ENCODE data around the gene CSF2.

Gene CSF2

DNA sequence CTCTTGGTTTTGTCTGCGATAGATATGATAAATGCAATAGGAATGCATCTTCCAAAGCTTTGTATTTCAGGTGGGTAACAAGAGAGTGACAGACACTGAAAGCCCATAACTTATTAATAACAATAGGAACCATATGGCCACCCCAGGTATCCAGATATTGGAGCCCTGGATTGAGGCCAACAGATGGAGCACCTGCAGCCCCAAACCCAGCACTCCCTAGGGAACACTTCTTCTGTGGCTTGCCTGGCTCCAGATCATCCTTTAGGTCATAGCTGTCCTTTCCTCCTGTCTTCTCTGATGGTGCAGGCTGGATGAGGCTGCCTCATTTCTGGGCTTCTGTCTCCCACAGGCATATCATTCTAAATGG, 18.2 kb upstream of the CSF2 start:
- DNase-seq, result no peak

DNA sequence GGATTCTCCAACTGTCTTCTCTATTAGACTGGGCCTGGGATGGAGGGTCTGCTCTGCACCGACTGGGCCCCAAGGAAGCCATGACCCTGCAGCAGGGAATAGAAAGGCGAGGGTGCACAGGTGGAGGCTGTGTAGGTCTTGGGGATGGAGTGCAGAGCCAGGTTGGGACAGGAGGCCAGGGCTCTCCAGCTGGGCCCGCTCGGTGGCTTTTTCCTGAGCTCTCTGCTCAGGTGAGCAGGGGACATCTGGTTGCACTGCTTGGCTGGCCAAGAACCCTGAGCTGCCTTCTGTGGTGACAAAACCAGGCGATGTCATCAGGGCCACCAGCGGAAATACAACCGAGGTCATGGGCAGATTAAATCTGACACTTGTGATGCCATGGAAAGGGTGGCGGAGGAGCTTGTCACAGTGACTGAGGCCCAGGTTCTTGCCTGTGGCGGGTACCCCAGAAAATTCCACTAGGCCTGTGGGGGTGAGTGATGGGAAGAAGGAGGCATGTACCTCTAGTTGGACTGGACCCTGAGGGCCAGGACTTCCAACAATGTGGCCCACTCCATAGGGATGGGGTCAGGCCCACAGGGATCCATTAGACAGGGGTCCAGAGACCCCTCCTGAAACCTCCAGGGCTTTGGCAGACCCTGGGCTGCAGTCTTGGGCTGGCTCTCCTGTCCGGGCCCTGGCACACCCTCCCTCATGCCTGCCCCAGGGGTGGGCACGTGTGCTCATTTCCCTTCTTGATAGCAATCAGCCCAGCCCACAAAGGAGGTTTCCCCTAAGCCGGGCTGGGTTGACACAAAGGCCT, 17.6 kb upstream of the CSF2 start:
- DNase-seq, result no peak

DNA sequence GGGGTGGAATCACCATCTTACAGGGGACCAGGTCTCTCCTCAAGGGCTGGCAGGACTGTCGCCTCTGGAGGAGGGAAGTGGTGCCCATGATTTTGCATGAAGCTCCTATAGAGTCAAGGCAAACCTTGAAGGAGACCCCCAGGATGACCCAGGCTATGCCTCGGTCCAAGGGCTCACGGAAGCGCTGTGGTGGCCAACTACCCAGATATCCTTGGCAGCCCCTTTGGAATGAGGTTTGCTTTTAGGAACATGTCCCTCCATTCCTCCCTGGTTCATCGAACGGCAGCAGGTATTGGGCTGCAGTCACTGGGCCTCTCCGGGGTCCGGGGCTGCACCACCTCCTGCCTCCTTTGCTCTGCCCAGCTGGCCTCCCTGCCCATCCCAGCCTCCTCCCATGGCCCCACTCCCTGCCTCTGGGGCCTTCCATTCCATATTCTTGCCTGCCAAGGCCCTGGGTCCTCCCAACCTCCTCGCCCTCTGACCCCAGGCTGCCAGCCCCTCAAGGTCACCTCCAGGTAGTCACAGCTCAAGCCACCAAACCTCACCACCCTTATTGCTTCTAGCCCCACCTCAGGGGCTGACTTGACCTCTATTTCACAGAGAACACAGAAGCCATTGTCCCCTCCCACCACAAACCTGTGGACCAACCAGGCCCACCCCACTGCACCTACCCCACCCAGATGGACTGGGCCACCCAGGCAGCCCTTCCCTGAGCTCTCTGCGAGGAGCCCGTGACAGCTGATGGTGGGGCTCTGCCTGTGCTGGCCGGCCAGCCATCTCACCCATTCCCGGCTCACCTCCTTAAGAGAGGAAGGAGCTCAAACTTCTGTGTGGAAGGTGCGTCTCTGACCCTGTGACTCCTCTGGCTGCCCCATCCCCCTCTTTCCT, 16.7 kb upstream of the CSF2 start:
- DNase-seq, result no peak

DNA sequence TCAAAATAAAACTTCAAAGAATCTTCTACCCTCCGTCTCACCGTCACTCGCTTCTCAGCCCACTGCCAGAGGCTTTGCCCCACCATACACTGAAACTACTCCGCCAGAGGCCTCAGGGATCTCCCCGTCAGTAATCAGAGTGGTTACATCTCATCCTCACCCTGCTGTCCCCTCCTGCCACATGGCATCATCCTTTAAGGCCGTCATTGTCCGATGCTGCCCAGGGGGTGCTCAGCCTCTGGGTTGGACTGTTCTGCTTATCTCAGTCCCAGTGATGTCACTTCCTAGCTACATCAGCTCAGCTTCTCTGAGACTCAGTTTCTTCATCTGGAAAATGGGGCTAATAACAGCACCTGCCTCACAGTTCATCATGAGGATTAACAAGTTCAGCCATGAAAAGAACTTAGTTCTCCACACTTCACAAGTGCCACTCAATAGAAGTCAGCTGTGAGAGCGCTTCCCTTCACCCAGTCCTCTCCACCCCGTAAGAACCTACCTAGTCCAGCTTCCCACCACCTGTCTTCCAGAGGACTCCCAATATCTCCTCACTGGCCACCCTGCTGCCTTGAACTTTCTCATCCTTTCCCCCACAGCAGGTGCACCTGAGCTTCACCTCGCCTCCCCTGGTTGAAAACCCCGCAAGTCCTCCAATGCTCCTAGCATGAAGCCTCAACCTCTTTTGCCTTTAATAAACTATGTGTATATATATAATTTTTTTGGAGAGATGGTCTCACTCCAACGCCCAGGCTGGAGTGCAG, 15.9 kb upstream of the CSF2 start:
- DNase-seq, result no peak

DNA sequence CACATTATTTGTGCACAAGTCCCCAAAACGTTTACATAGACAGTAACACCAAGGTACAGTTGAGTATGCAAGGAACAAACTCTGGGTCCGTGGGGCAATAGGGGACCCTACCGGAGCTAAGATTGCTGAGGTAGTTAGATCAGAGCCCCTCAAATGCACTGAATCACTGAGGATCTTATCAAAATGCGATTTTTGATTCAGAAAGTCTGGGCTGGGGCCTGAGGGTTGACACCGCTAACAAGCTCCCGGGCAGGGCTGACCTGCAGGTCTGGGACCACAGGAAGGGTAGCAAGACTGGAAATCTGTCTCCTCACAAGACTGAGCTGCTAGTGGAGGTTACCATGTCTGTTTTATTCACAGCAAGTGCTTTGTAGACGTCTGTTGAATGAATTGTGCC, 14.9 kb upstream of the CSF2 start:
- DNase-seq, result no peak

DNA sequence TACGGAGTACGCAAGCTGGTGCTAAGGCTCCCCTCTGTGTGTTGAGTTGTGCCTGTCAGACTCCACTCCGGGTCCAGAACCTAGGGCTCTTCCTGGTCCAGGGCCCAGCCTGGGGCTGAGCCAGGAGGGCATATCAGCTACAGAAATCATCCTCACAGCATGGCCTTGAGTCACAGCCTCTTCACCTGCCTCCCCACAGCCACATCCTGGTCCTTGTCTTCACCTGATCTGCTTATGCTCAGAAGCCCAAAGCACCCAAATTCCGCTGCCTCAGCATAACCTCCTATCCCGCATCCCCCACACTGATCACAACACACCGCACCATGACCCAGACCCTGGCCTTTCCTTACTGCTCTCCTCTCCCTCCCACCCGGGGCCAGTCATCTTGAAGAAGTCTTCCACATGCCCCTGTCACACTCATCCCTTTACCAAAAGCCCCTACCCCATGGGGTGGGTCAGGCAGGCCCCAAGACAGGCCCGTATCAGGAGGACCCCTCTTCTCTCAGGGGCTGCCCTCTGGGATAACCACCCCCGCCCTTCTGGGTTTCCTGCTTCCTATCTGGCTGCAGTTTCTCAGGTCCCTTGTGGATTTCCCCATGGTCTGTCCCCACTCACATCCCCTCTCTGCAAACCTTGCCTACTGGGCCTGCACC, 14.4 kb upstream of the CSF2 start:
- no peak for DNase-seq

DNA sequence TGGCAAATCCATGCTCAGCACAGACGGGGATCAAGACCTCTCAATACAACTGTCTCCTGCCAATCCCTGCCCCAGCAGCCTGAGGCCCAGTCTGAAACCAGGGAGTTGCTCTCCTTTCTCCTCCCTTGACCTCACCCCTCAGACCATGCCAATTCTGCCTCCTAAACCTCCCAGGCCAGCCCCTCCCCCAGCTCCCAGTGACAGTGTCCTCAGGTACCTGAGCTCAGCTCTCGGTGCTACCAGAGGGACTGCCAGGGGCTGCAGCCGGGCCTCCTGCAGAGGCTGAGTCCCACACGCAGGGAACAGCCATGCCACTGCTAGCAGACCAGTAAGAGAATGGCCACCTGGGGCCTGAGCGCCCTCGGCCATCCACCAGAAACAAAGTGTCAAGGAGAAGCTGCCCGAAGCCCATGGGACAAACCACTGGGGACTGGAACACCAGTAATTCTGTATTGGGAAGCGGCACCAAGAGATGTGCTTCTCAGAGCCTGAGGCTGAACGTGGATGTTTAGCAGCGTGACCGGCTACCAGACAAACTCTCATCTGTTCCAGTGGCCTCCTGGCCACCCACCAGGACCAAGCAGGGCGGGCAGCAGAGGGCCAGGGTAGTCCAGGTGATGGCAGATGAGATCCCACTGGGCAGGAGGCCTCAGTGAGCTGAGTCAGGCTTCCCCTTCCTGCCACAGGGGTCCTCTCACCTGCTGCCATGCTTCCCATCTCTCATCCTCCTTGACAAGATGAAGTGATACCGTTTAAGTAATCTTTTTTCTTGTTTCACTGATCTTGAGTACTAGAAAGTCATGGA, 13.7 kb upstream of the CSF2 start:
- DNase-seq, result no peak

DNA sequence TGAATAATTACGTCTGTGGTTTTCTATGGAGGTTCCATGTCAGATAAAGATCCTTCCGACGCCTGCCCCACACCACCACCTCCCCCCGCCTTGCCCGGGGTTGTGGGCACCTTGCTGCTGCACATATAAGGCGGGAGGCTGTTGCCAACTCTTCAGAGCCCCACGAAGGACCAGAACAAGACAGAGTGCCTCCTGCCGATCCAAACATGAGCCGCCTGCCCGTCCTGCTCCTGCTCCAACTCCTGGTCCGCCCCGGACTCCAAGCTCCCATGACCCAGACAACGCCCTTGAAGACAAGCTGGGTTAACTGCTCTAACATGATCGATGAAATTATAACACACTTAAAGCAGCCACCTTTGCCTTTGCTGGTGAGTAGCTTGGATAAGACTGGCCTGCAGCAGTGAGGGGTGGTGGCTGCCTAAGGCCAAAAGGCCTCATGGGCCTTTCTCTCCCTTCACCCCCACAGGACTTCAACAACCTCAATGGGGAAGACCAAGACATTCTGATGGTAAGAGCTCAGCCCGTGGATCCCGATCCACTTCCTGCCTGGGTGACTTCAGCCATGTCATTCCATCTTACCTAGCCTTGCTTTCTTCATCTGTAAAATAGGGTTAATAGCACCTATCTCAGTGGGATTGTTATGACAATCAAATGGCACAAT, 13.0 kb upstream of the CSF2 start, which contains the start of gene IL3:
Gene IL3, plus strand, starts transcription at position 155 of the 661 bp plus-strand sequence. Its CDS starts 52 bp downstream, at position 207.
- DNase-seq, result no peak

DNA sequence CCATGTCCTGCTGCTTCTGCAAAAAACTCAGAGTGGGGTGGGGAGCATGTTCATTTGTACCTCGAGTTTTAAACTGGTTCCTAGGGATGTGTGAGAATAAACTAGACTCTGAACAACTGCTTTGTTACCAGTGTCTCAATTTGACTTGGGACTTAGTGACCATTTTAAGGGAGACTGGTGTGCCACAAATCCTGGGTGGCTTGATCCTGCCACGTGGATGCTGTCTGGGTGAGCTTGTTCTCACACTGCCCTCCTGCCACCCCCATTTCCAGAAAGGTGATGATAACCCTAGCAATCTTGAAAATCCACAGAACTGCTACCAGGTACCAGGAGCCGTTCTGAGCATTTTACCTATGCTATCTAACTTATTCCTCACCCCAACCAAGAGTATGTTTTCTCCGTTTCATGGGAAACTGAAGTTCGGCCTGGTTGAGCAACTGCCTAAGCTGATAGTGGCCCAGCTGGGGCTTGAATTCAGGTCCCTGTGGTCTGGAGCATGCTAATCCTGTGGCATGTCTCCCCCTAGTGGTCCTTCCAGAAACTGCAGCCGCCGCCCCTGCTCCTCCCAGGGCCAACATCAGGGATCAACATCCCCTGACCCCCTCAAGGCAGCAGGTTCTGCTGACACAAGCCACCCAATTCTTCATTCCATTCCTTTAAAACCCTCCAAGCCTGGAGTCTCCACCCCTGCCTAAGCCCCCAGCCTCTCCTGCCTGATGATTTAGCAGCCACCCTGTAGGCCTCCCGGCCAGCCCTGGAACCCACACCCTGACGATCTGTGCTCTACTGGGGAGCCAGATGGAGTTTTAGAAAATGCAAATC, 10.3 kb upstream of the CSF2 start:
- peak; percentile 83 for DNase-seq

DNA sequence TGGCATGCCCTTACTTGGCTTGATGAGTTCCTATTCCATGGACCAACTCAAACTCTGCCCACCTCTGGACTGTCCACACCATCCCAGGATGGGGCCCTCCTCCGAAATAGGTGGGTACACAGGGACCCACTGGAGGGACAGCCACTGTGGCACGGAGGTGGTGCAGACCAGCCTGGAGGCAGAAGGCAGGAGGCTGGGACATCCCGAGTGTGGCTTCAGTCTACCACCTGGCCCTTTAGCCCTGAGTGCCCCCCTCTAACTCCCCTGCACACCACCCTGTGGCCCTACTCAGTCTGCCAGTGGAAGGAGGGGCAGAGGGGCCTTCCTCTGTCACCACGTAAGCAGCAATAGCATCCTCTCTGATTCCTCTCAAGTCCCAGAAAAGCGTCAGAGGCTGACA, 9.4 kb upstream of the CSF2 start:
- no peak for DNase-seq

DNA sequence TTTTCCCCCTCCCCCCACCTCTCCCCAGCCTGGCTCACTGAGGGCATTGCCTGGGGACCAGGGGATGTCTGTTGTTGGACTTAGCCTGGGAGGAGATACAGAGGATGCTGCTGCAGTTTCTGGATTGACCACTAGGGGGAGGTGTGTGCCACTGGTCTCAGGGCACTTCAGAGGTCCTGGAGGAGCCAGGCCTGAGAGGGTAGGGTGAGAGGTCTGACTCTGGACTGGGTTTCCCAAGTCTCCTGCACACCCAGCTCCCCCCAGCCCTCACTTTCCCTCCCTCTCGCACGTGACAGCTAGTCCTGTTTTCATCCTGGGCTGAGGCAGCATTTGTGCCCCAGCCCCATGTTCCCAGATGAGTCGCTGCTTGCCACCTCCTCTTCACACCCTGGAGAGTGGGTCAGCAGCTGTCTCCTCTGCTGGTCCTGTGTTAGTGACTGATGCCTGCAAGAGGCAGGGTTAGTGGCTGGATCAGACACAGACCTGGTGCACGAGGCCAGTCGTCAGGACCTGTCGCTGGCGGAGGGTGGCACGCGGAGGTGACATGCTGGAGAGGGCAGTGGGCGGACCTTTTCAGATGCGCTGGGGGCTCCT, 8.8 kb upstream of the CSF2 start:
- peak; percentile 74 for DNase-seq

DNA sequence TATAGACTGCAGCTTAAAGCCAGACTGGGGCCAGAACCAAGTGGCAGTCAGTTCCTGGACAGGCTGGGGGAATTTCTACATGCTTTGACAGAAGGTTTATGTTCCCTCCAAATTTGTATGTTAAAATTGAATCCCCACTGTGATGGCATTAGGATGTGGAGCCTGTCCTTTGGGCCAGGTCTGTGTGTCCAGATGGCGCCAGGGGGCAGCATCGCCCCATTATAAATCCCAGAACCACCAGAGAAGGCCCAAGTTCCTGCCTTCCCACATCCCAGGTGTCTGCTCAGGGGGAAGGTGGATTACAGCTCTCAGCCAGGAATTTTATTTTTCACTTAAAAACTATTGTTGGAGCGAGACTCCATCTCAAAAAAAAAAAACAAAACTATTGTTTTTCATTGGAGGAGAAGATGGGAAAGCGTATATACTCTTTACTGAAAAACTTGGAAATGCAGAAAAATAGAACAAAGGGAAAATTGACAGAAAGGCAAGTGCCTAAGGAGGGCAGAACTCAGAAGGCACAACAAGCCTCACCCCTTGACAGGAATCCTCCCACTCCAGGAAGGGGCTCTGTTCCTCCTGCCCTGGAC, 8.1 kb upstream of the CSF2 start:
- DNase-seq, result no peak

DNA sequence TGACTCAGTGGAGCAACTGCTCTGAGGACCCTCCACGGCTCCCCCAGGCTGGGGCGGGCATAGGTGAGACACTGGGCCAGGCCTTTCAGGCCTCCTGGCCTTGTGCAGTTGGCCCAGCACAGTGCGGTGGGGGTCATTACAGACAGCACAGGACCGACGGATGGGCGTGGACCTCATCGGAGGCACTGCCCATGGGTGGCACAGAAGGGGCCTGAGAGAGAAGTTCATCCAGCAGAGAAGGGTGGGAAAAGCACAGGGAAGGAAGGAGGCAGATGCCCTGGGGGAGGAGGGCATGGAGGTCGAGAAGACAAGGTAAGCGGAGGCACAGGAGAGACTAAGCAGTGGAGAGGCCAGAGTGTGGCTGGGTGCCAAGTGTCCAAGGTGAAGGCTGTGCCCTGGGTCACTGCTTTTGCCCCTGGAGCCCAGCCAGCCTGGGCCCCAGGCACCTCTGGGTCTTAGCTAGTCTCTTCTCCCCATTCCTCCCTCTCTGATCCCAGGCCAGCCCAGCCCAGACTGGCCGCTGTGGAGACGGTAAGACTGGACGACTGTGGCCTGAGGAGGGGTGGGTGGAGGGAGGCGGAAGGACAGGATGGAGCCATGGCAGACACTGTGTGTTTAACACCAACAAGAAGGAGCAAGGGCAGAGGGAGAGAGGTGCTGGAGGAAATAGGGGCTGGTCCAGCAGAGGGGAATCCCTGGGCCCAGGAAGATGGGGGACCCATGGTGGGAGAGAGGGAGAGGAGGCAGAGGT, 7.5 kb upstream of the CSF2 start:
- no peak for DNase-seq

DNA sequence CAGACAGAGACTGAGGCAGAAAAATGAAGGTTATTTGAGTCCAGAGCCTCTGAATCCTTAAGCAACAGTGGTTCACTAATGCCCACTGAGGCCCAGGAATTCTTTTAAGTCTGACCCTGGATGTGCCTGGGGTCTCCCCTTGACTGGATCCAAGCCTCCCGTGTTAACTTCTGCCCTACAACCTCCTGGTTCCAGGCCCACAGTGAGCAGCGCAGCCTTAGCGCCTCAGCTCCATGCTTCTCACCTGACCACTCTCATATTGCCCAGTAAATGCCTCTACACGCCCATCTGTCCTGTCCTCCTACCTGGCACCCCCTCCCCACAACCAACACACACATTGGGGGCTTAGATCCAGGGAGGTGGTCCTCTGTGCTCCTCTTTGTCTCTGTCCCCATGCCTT, 6.7 kb upstream of the CSF2 start:
- DNase-seq, result no peak

DNA sequence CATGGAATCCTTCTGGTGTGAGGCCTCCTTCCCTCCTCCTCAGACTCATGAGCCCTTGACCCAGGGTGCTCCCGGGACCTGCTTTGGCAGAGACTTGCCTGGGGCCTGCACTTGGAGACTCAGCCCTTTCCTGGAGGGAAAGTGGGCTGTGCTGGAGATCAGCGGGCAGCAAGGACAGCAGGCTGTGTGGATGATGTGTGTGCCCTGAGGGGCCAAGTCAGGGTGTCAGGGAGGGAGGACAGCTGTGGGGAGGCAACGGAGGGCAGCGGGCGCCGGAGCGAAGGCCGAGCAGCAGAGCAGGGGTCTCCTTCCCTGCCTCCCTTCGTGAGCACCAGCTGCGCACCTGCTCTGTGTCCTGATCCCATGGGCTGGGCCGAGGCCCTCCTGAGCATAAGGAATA, 6.1 kb upstream of the CSF2 start:
- DNase-seq, result no peak

DNA sequence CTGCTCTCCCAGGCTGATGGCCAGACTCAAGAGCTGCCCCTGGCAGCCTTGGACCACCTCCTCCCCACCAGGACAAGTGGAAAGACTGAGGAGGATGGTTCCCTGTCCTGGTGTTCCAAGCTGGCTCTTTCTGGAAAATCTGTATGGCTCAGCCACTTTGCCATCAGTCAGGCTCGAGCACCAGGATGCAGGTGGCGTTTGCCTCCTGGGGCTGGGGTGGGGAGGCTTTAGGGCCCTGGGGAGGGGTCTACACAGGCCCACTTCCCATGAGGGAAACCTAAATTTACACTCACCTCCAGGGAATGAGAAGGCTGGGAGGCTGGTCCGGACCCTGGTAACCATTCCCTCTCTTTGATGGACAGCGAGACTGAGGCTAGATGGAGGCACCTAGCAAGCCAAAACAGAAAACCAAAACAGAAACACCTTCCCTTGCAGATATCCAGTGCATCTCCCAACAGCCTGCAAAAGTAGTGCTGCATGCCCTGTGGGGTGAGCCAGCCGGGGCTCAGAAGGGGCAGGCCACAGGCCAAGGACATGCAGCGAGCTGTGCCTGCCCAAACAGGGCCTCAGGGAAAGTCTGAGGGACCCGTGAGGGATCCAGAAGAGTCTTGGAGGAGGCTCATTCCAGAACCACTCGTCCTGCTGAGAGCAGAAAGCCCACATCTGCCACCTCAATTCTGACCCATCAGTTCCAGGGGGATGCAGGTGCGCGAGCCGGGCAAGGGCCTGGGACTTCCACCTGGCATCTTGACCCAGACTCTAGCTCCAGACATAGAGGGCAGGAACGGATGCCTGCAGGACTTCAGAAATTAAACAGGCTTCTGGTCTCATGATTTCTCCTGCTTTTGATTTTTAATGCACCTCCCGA, 5.4 kb upstream of the CSF2 start:
- no peak for DNase-seq

DNA sequence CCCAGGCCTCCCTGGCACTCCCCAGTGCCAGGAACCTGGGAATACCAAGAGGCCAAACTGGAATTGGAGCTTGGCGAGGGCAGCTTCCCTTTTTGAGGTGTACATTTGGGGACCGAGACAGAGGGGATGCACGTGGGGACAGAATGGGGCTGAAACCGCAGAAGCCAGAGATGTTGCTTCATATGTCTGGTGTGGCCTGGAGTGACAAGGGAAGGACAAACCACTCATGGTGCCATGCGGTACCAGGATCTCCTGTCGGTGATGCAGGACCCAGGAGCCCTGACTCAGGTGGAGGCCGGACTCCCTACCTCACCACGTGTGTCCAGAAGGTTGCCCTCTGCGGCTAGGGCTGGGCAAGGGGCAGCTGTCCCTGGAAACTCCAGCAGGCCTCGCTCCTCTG, 4.0 kb upstream of the CSF2 start:
- DNase-seq, result no peak

DNA sequence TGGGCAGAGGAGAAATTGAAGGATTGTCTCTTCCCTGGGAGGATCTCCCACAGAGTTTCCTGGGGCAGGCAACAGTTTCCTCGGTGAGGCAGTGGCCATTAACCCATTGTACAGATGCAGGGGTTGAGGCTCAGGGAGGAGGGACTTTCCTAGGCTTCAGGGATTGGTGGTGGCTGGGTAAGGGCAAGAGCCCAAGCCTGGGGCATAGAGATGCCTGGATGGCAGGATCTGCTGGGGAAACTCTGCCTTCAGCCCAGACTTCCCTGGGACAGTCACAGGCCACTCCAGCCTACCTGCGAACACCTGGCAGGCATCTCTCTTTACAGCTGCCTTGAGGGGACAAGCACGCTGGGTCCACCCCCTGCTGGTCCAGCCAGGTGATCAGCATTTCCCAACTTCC, 3.6 kb upstream of the CSF2 start:
- DNase-seq, result no peak

Measured in activated T-cell treated with anti-CD3 and anti-CD28 coated beads for 4 hours (primary cell).